GM12878 (cell line): Measurements from ENCODE around the gene ROBO4. TPM values are rescaled to one million over a fixed set of nuclear protein-coding genes. Genes with fewer than 3 reads are reported as not detected.

ENCODE experiments used
- ATAC-seq: fragments of 200-7000 bp; cut with Tn5 transposase; 3 replicates; pipeline ENCODE4 v1.9.1; 2020; ENCODE audit warnings: mild to moderate bottlenecking, moderate library complexity
- BruUV-seq: library from RNA; stranded (reverse); fragments of 400-500 nt; replicated peaks from 2 replicates; lab custom pipeline; 2021; lab: Mats Ljungman, UMichigan
- CTCF ChIA-PET: fragments of 300-600 bp; sonication (Branson Sonifier 250); formaldehyde crosslinking; extraction: SDS; loops from one replicate; lab custom pipeline; 2021; ENCODE audit warnings: inconsistent platforms; lab: Yijun Ruan, JAX
- POLR2A ChIA-PET: fragments of 350-600 bp; formaldehyde crosslinking; extraction: SDS; loops from one replicate; lab custom pipeline; 2021; ENCODE audit warnings: inconsistent platforms; lab: Charles Lee
- RAD21 ChIA-PET: fragments of 300-600 bp; sonication (Branson Sonifier 250); formaldehyde crosslinking; loops from one replicate; lab custom pipeline; 2023; ENCODE audit warnings: antibody characterized with exemption; ENCODE audit not compliant: unreplicated experiment; lab: Charles Lee
- SMC1A ChIA-PET: fragments of 300-600 bp; sonication (Branson Sonifier 250); formaldehyde crosslinking; loops from one replicate; lab custom pipeline; 2023; ENCODE audit not compliant: unreplicated experiment, uncharacterized antibody; lab: Charles Lee
- DNase-seq: peaks from one replicate; pipeline ENCODE4 v3.0.0-alpha.2; 2011; ENCODE audit warnings: low read depth, low spot score
- FAIRE-seq: peaks from 3 replicates; lab custom pipeline; 2011; peaks lifted over from hg19 to GRCh38; lab: Jason Lieb, UNC
- H2AFZ ChIP-seq: 2 replicates; pipeline ENCODE4 v1.6.0; 2011; ENCODE audit warnings: low read depth, low read length, control low read depth; ENCODE audit not compliant: control insufficient read depth
- H3K27ac ChIP-seq: 2 replicates; pipeline ENCODE4 v1.5.1; 2011; ENCODE audit warnings: control low read depth; ENCODE audit not compliant: control insufficient read depth, insufficient read depth
- H3K27me3 ChIP-seq, 2 experiments: replicated peaks in 1 of 2; 2 replicates each; pipeline versions ENCODE4 v1.6.0 to v1.6.1; 2011; ENCODE audit warnings: low read length in 1 of 2; ENCODE audit not compliant: control insufficient read depth in 2 of 2, insufficient read depth in 2 of 2
- H3K36me3 ChIP-seq, 2 experiments: 2 replicates each; pipeline ENCODE4 v1.5.1; 2011; ENCODE audit warnings: low read length in 1 of 2; ENCODE audit not compliant: control insufficient read depth in 2 of 2, insufficient read depth in 2 of 2
- H3K4me1 ChIP-seq: 2 replicates; pipeline ENCODE4 v1.6.1; 2011; ENCODE audit warnings: mild to moderate bottlenecking, low read length, moderate library complexity, mixed read lengths; ENCODE audit not compliant: control insufficient read depth, insufficient read depth
- H3K4me2 ChIP-seq: 2 replicates; pipeline ENCODE4 v1.6.0; 2011; ENCODE audit warnings: control low read depth; ENCODE audit not compliant: control insufficient read depth, insufficient read depth
- H3K4me3 ChIP-seq: fragments of 200-600 bp; sonication (generic); 2 replicates; pipeline ENCODE4 v1.5.1; 2016
- H3K79me2 ChIP-seq: 2 replicates; pipeline ENCODE4 v1.6.0; 2011; ENCODE audit warnings: low read length; ENCODE audit not compliant: control insufficient read depth, insufficient read depth
- H3K9ac ChIP-seq: 2 replicates; pipeline ENCODE4 v1.8.0; 2011; ENCODE audit warnings: low read length, control low read depth, mixed read lengths; ENCODE audit not compliant: control insufficient read depth, insufficient read depth
- H3K9me3 ChIP-seq: replicated peaks from 3 replicates; pipeline ENCODE4 v1.5.1; 2011; ENCODE audit warnings: mild to moderate bottlenecking, low read length; ENCODE audit not compliant: control insufficient read depth, insufficient read depth
- H4K20me1 ChIP-seq: 2 replicates; pipeline ENCODE4 v1.6.0; 2011; ENCODE audit not compliant: control insufficient read depth, insufficient read depth
- BMI1 ChIP-seq: fragments of 450-650 bp; IDR thresholded peaks from 2 replicates; pipeline ENCODE4 v1.6.1; 2016; ENCODE audit warnings: mild to moderate bottlenecking, moderate library complexity, borderline replicate concordance
- CEBPZ ChIP-seq: fragments of 150-350 bp; IDR thresholded peaks from 2 replicates; pipeline ENCODE4 v1.6.1; 2016; ENCODE audit warnings: low read depth, low read length
- FOXK2 ChIP-seq: fragments of 450-650 bp; IDR thresholded peaks from 2 replicates; pipeline ENCODE4 v1.6.1; 2017; ENCODE audit warnings: mild to moderate bottlenecking, moderate library complexity
- GABPA ChIP-seq: IDR thresholded peaks from 2 replicates; pipeline ENCODE4 v1.6.1; 2014; ENCODE audit warnings: antibody characterized with exemption, low read depth, mild to moderate bottlenecking, inconsistent platforms
- IKZF2 ChIP-seq, 2 experiments: fragments of 450-650 bp; IDR thresholded peaks; 2 replicates each; pipeline ENCODE4 v1.6.1; 2017; ENCODE audit warnings: mild to moderate bottlenecking in 2 of 2, moderate library complexity in 2 of 2
- NFIC ChIP-seq: IDR thresholded peaks from 2 replicates; pipeline ENCODE4 v1.6.1; 2012; ENCODE audit warnings: low read depth, mild to moderate bottlenecking, inconsistent platforms, low read length, moderate library complexity
- NR2C1 ChIP-seq: fragments of 450-650 bp; IDR thresholded peaks from 2 replicates; pipeline ENCODE4 v1.6.1; 2017; ENCODE audit warnings: antibody characterized with exemption, mild to moderate bottlenecking, moderate library complexity
- NR2F1 ChIP-seq: fragments of 450-650 bp; conservative IDR thresholded peaks from 2 replicates; pipeline ENCODE4 v1.6.1; 2017; ENCODE audit warnings: mild to moderate bottlenecking
- POLR2A ChIP-seq: IDR thresholded peaks from 2 replicates; pipeline ENCODE4 v1.6.1; 2011; ENCODE audit warnings: low read depth, mild to moderate bottlenecking, low read length
- RB1 ChIP-seq: fragments of 450-650 bp; formaldehyde crosslinking; IDR thresholded peaks from 2 replicates; pipeline ENCODE4 v1.6.1; 2017; ENCODE audit warnings: mild to moderate bottlenecking, borderline replicate concordance
- RELB ChIP-seq: fragments of 450-650 bp; IDR thresholded peaks from 2 replicates; pipeline ENCODE4 v1.6.1; 2017; ENCODE audit warnings: low read depth, mild to moderate bottlenecking, moderate library complexity
- RFX5 ChIP-seq: IDR thresholded peaks from 2 replicates; pipeline ENCODE4 v1.6.1; 2011; ENCODE audit warnings: low read depth, low read length, improper control_type of control experiment
- SIN3A ChIP-seq: IDR thresholded peaks from 2 replicates; pipeline ENCODE4 v1.6.1; 2012; ENCODE audit warnings: low read depth, low read length, improper control_type of control experiment
- SMAD1 ChIP-seq: fragments of 450-650 bp; IDR thresholded peaks from 2 replicates; pipeline ENCODE4 v1.6.1; 2018; ENCODE audit warnings: mild to moderate bottlenecking, low read depth; ENCODE audit not compliant: partially characterized antibody
- TCF12 ChIP-seq: IDR thresholded peaks from 2 replicates; pipeline ENCODE4 v1.6.1; 2011; ENCODE audit warnings: low read depth, mild to moderate bottlenecking, low read length
- ZNF384 ChIP-seq: IDR thresholded peaks from 2 replicates; pipeline ENCODE4 v1.6.1; 2012; ENCODE audit warnings: low read depth, mild to moderate bottlenecking, low read length, improper control_type of control experiment, borderline replicate concordance
- WGBS: methylation state at CpG from one replicate; pipeline ENCODE4 v1.1.6; 2016; ENCODE audit warnings: low lambda C conversion rate; ENCODE audit not compliant: insufficient replicate concordance, insufficient coverage; ENCODE audit errors: missing lambda C conversion rate; 5-methylcytosine and 5-hydroxymethylcytosine counted together
- in situ Hi-C: fragments of 300-500 bp; cut with MboI; formaldehyde crosslinking; loops from 9 replicates; pipeline ENCODE4 v1.14.3; 2018; ENCODE audit warnings: mixed read lengths
- intact Hi-C: fragments of 100-400 bp; cut with micrococcal nuclease; formaldehyde crosslinking; loops from one replicate; pipeline ENCODE4 v1.14.2; 2022; ENCODE audit not compliant: unreplicated experiment
- polyA plus RNA-seq, 11 experiments: library from polyadenylated mRNA; depleted of rRNA in 4 of 11; unstranded in 6 of 11; stranded (reverse) in 5 of 11; fragments of >200 nt; fragmentation: Nextera tagmentation in 4 of 11; fragmentation: Illumina TruSeq in 1 of 11; extraction: Ambion mirVana in 4 of 11; extraction: Trizol in 1 of 11; gene quantifications; 1 replicate in 1 of 11; 2 replicates in 10 of 11; pipeline versions ENCODE4 v1.2.1 to v1.2.3, GENCODE V29; 2011 to 2016; ENCODE audit warnings: inconsistent platforms in 2 of 11, missing spikeins in 2 of 11, low read depth in 1 of 11
- total RNA-seq, 4 experiments: library from RNA; depleted of rRNA in 3 of 4; stranded (reverse); fragments of >200 nt in 3 of 4; fragmentation: Illumina TruSeq in 1 of 4; extraction: Trizol in 1 of 4; gene quantifications; 2 replicates each; pipeline versions ENCODE4 v1.2.1 to v1.2.3, GENCODE V29; 2013 to 2021
- TF ChIP-seq, protein P1 (sequence below), 3 experiments: IDR thresholded peaks in 2 of 3; conservative IDR thresholded peaks in 1 of 3; 2 replicates each; pipeline ENCODE4 v1.5.1; 2011; ENCODE audit warnings: low read depth in 3 of 3, low read length in 3 of 3, mild to moderate bottlenecking in 3 of 3, control low read depth in 2 of 3, moderate library complexity in 2 of 3, inconsistent platforms in 1 of 3, mixed read lengths in 1 of 3; ENCODE audit not compliant: control insufficient read depth in 2 of 3, insufficient read depth in 1 of 3; ENCODE audit errors: extremely low read depth in 1 of 3

Gene ROBO4
- total and polyA plus RNA-seq, 10 of the 15 experiments (the other 5 are each of a cell fraction or from before 2014, with no cell fraction given), result not detected

DNA sequence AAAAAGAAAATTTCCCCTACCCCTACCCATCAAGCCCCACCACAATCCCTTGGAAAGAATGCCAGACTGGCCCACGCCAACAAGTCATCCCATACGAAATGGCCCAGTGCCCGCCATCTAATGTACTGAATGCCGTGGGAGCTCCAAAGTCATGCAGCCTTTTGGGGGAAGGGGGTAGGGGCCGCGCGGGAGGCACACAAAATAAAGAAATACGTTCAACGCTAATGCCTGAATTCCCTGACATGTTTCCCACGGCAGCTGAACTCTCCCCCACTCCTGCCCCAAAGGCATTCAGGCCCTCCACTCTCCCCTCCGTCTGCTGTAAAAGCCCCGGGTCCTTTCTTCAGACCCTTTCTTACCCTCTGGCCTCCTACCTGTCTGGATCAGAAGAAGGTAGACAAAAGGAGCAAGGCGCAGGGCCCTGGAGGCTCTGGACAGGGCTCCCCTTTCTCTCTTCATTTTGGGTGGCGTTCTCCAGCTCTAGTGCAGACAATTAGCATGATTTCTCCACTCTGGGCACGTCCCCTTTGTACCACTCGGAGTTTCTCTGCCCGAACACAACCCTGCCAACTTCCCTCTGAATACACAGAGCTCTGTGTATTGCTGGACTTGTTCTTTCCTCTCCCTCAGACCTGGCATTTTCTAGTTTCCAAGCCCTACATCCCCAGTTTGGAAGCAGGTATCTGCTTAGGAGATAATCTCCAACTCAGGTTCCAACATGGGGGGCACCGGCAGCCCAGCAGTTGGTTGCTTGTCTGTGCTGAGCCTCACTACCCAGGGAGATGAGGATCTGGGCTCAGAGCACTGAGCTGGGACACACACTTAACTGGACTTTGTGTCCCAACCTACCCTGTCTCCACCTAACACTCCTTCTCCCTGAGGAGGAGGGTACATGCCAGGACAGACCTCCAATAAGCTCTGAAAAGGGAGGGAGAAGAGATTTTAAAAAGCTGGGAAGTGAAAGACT lies 38.2 kb upstream of the ROBO4 start, which contains the start of gene HEPACAM:
Gene HEPACAM, minus strand, starts transcription at position 500 of the 967 bp plus-strand sequence. Its CDS starts 41 bp downstream, at position 459.
- intact Hi-C loops (no loop called here), in situ Hi-C loops (no loop called here)
- Histone ChIP-seq H3K9me3 (no peaks in the 10 kb centered on the region; the same call in 2 of the 3 replicates), H3K36me3 (no peaks in the 10 kb centered on the region), H4K20me1 (no peaks in the 10 kb centered on the region), H3K4me3 (no peak within 1 kb of the TSS), H2AFZ (no peak within 1 kb of the TSS), H3K27ac (no peak within 1 kb of the TSS), H3K4me1 (no peaks in the 10 kb centered on the region; the same call in 1 of the 2 replicates)
- BruUV-seq, result no TSS peak
- WGBS, result 53% methylated on average over 15 of the region's 18 CpGs
- POLR2A ChIA-PET, result no interaction called here
- TF ChIP-seq NFIC (no peak), RFX5 (no peak), NR2F1 (no peak), BMI1 (no peak), CEBPZ (no peak), GABPA (no peak), SIN3A (no peak), SMAD1 (no peak), RB1 (no peak), NR2C1 (no peak), IKZF2 (IDR thresholded peaks at IDR 0.05) (no peak), FOXK2 (no peak), RELB (no peak), ZNF384 (no peak), POLR2A (no peak), TCF12 (no peak)
- TF ChIP-seq, protein P1, sequence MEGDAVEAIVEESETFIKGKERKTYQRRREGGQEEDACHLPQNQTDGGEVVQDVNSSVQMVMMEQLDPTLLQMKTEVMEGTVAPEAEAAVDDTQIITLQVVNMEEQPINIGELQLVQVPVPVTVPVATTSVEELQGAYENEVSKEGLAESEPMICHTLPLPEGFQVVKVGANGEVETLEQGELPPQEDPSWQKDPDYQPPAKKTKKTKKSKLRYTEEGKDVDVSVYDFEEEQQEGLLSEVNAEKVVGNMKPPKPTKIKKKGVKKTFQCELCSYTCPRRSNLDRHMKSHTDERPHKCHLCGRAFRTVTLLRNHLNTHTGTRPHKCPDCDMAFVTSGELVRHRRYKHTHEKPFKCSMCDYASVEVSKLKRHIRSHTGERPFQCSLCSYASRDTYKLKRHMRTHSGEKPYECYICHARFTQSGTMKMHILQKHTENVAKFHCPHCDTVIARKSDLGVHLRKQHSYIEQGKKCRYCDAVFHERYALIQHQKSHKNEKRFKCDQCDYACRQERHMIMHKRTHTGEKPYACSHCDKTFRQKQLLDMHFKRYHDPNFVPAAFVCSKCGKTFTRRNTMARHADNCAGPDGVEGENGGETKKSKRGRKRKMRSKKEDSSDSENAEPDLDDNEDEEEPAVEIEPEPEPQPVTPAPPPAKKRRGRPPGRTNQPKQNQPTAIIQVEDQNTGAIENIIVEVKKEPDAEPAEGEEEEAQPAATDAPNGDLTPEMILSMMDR (IDR thresholded peaks at IDR 0.05 in 2 of 3, conservative IDR thresholded peaks at IDR 0.05 in 1 of 3; ENCODE audit: control insufficient read depth in 2 of 3, extremely low read depth in 1 of 3, insufficient read depth in 1 of 3, low read depth in 3 of 3, low read length in 3 of 3), result no peak
- TF ChIP-seq, all 136 proteins: peak for 0
- no peak for DNase-seq
- ChIA-PET RAD21 (no interaction called here), SMC1A (interaction anchor here (0.5 kb wide), 1 partner anchor 13 kb away, joined by 4 read pairs; no protein-coding TSS in a partner anchor), CTCF (interaction anchor here (1.0 kb wide), 1 partner anchor 410 kb away, joined by 3 read pairs; no protein-coding TSS in a partner anchor)
- no peaks in the 10 kb centered on the region for H3K79me2 ChIP-seq
- H3K27me3 ChIP-seq, result peaks cover 0 to 4% of the 10 kb centered on the region in 2 experiments
- H3K9ac ChIP-seq, result no peak within 1 kb of the TSS
- no peak for ATAC-seq
- no peak within 1 kb of the TSS for H3K4me2 ChIP-seq
- no peak for FAIRE-seq
